LNCaP clone FGC (cell line): Measurements from ENCODE around the gene DNAJB8.

ENCODE experiments used
- DNase-seq: peaks from one replicate; pipeline ENCODE4 v3.0.0-alpha.2; 2011; ENCODE audit warnings: low read depth
- H3K4me3 ChIP-seq: 2 replicates; pipeline ENCODE4 v1.5.1; 2011; ENCODE audit warnings: mild to moderate bottlenecking, low read depth, low read length, control low read depth
- TF ChIP-seq, protein P1 (sequence below): IDR thresholded peaks from 2 replicates; pipeline ENCODE4 v1.5.1; 2012; ENCODE audit warnings: mild to moderate bottlenecking; ENCODE audit not compliant: control insufficient read depth, insufficient read depth; ENCODE audit errors: extremely low read depth

Gene DNAJB8

DNA sequence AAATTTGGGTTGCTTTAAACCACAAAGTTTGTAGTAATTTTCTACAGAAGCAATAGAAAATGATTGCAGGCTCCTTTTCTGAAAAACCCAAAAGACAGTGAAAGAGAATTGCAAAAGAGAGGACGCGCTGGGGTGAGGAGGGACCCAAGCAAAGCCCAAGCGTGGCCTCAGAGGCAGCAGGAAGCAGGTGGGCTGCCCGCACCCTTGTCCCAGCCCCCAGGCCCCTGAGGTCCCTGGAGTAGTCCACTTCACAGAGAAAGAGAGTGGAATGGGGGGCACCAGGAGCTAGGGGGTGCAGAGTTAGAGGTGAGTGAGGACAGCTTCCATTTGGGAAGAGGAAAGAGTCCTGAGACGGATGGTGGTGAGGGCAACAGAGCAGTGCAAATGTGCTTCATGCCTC is 11.6 kb downstream of the DNAJB8 start:
- no peak for DNase-seq
- TF ChIP-seq, protein P1, sequence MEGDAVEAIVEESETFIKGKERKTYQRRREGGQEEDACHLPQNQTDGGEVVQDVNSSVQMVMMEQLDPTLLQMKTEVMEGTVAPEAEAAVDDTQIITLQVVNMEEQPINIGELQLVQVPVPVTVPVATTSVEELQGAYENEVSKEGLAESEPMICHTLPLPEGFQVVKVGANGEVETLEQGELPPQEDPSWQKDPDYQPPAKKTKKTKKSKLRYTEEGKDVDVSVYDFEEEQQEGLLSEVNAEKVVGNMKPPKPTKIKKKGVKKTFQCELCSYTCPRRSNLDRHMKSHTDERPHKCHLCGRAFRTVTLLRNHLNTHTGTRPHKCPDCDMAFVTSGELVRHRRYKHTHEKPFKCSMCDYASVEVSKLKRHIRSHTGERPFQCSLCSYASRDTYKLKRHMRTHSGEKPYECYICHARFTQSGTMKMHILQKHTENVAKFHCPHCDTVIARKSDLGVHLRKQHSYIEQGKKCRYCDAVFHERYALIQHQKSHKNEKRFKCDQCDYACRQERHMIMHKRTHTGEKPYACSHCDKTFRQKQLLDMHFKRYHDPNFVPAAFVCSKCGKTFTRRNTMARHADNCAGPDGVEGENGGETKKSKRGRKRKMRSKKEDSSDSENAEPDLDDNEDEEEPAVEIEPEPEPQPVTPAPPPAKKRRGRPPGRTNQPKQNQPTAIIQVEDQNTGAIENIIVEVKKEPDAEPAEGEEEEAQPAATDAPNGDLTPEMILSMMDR = no peak
- H3K4me3 ChIP-seq = no peak overlapping the region

DNA sequence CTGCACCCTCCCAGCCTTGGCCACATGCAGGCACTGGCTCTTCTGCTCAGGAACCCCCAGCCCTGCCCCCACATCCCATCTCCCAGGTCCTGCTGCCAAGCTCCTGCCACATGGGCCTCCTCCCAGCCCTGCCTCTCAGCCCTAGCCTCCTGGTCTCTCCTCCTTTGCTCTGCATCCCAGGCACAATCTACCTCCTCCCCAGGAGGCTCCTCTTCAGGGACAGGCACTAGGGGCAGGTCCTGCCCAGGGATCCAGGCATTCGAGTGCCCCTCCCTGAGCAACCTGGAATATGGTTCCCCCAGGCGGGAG is 12.4 kb downstream of the DNAJB8 start:
- TF ChIP-seq, protein P1 = no peak
- H3K4me3 ChIP-seq = no peak overlapping the region
- no peak for DNase-seq

DNA sequence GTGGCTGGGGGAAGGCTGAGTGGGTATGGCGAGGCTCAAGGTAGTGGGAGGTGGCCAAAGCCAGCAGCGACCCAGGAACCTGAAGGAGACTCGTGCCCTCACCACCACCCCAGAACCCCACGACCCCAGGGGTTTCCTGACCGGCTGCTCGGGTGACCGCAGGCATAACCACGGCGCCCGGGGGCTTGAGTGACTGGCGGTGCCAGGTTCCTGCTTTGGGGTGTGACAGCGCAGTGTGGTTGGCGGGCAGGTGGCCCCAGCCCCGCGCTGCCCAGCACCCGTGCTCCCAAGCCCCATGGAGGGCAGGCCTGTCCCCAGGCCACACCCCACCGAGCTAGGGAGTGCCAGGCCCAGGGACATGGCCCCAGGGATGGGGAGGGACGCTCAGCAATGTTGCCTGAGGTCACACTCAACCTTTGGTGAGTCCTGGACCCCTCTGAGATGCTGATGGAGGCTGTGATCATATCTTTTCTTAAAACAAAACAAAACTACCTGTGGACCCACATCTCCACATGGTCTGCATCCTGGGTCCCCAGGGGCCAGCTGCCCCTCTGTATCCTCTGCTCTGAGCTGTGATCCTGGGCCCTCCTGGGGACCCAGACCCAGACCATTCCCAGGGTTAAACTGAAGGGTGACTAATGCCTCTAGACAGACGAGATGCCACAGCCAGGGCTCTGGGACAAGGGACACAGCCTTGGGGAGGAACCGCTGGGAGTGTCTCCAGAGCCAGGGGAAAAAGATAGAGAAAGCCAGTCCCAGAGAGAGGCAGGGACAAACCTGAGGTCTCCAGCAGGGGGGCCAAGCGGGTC is 13.0 kb downstream of the DNAJB8 start:
- no peak for DNase-seq
- TF ChIP-seq, protein P1 = no peak
- H3K4me3 ChIP-seq = no peak overlapping the region

DNA sequence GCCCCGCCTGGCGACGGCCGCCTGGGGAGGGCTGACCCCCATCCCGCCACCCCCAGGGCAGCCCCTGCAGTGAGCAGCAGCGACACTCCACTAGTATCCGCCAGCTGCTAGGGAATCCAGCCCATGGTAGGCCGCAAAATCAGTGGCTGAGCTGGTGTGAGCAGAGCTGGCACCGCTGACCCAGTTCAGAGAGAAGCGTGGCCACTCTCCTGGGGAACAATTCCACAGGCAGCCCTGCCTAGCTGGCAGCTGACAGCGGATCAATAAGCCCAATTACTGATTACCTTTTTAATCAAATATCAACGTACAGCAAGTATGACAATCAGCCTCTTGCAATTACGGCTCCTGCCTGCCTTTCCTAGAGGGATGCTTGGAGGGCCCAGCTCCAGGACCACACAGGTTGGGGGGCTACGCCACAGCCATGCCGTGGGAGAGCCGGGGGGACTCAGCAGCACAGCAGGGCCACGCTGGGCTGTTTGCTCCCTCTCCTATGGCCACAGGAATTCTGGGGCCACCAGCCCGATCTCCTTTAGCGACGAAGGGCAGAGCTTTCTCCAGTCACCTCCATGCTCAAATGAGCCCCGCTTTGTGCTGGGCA is 13.9 kb downstream of the DNAJB8 start:
- no peak overlapping the region for H3K4me3 ChIP-seq
- TF ChIP-seq, protein P1 = no peak
- DNase-seq = no peak

DNA sequence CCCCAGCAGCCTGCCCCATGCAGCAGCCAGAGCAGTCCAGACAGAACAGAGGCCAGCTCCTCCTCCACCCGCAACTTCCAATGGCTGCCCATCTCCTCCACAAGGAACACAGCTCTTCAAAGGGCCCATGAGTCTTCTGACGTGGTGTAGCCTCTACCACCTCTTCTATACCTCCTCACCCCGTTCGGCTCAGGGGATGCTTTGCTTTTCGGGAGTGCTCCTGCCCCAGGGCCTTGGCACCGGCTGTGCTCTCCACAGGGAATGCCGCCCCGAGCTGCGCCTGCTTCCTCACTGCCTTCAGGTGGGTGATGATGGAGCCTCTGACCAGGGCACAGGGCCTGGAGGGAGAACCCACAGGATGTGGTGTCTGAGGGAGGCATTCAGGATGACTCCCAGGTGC is 14.6 kb downstream of the DNAJB8 start:
- H3K4me3 ChIP-seq = no peak overlapping the region
- DNase-seq = no peak
- TF ChIP-seq, protein P1 = no peak

DNA sequence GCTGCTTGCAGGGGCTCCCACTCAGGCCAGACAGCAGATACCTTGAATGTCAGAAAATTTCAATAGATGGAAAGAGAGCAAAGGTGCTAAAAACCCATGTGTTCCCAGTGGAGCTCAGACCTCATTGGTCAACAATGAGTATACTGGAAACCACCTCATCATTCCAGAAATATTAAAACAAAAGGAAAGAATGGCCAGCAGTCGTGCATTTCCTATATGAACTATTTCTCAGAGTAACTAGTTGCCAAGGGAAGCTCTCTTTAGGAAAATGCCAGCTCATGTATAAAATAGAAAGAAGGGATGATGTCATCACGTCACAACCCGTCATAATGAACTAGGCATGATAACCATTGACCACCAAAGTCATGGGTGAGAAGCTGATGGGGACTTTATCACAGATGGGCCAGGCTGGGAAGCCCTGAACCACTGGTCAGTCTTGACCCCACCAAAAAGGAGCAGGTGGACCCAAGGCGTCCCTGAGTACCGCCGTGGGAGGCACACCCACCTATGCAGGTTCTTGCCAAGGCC is 17.5 kb downstream of the DNAJB8 start:
- TF ChIP-seq, protein P1 = no peak
- DNase-seq = no peak
- no peak overlapping the region for H3K4me3 ChIP-seq
